ENCODE measurements around the gene PRMT2. TPM values are rescaled to one million over a fixed set of nuclear protein-coding genes. Genes with fewer than 3 reads are reported as not detected.
A peak's percentile ranks its signal among the peaks of the same experiment; 100 is the strongest.

PRMT2 gene
- total RNA-seq (131 and 152 TPM in 2 replicates), polyA plus RNA-seq (118 and 169 TPM in 2 replicates), polyA minus RNA-seq (ENCODE audit: low replicate concordance) (67.1 and 107 TPM in 2 replicates)
- 122 and 127 TPM in 2 replicates for polyA plus RNA-seq (2012)

DNA sequence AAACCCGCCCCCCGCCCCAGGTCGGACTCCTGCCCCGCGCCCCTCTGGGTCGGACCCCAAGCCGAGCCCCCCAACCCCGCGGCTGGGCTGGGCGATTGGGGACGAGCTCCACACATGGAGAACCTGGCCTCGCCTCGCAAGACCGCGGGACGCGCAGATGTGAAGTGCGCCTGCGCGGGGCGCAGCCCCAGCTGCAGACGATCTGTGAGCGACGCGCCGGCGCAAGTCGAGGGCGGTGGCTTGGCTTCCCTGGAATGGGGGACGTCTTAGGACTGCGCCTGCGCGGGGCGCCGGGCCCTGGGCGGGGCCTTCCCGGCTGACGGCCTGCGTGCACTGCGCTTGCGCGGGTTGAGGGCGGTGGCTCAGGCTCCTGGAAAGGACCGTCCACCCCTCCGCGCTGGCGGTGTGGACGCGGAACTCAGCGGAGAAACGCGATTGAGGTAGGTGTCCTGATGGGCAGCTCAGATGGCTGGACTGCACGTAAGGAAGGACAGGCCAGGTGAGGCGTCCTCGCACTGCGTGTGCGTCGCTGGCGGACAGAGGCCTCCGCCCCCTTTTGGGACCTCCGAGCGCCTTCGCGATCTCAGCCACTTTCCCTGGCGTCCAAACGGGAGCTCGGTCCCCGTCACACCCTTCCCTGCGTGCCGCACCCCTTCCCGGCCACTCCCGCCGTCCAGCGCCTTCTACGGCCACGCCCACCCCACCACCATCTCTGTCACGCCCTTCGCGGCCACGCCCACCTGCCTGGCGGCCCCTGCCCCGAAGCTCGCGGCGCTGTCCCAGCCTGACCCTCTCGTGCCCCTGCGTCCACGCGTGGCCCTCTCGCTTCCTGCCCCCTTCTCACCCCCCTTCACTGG lies at the start of gene PRMT2:
PRMT2 (plus strand) TSS at position 351 of the 857 bp plus-strand sequence. CDS start 1,278 bp downstream, outside the sequence.
- Histone ChIP-seq H3K4me2 (ENCODE audit: extremely low read depth, insufficient read depth, low read length) (peak within 1 kb of the TSS; percentile 85), H3K9ac (ENCODE audit: insufficient read depth, low read length) (peak within 1 kb of the TSS; percentile 99), H3K27me3 (ENCODE audit: control insufficient read depth, insufficient read depth, low read length) (no peaks in the 10 kb centered on the region), H4K20me1 (ENCODE audit: control insufficient read depth, extremely low read depth, insufficient read depth, low read length) (peaks cover 4% of the 10 kb centered on the region), H3K4me3 (replicated peaks in 1 of 4; ENCODE audit: control extremely low read depth in 1 of 4, insufficient read depth in 1 of 4, low read depth in 3 of 4, low read length in 4 of 4) (peak within 1 kb of the TSS; percentile 92 to 100 (median 94)), H3K79me2 (ENCODE audit: control insufficient read depth, insufficient read depth, low read length) (peaks cover 43% of the 10 kb centered on the region), H3K36me3 (ENCODE audit: control insufficient read depth, insufficient read depth, low read length) (no peaks in the 10 kb centered on the region), H3K27ac (ENCODE audit: insufficient read depth, low read length) (peak within 1 kb of the TSS; percentile 99), H3K9me3 (ENCODE audit: control insufficient read depth, insufficient read depth, low read depth, low read length) (no peaks in the 10 kb centered on the region), H3K4me1 (ENCODE audit: control insufficient read depth, extremely low read depth, insufficient read depth, low read length) (peaks cover 4% of the 10 kb centered on the region), H2AFZ (ENCODE audit: low read length) (peak within 1 kb of the TSS; percentile 98)
- TF ChIP-seq, protein P1, sequence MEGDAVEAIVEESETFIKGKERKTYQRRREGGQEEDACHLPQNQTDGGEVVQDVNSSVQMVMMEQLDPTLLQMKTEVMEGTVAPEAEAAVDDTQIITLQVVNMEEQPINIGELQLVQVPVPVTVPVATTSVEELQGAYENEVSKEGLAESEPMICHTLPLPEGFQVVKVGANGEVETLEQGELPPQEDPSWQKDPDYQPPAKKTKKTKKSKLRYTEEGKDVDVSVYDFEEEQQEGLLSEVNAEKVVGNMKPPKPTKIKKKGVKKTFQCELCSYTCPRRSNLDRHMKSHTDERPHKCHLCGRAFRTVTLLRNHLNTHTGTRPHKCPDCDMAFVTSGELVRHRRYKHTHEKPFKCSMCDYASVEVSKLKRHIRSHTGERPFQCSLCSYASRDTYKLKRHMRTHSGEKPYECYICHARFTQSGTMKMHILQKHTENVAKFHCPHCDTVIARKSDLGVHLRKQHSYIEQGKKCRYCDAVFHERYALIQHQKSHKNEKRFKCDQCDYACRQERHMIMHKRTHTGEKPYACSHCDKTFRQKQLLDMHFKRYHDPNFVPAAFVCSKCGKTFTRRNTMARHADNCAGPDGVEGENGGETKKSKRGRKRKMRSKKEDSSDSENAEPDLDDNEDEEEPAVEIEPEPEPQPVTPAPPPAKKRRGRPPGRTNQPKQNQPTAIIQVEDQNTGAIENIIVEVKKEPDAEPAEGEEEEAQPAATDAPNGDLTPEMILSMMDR (conservative IDR thresholded peaks at IDR 0.05 in 1 of 2, IDR thresholded peaks at IDR 0.05 in 1 of 2; ENCODE audit: low read depth in 1 of 2, low read length in 2 of 2): no peak
- no peak for TF ChIP-seq EZH2 (IDR thresholded peaks at IDR 0.05; ENCODE audit: low read length, missing control alignments)
- peak; percentile 92 to 98 for DNase-seq (ENCODE audit: low read depth in 2 of 2)

DNA sequence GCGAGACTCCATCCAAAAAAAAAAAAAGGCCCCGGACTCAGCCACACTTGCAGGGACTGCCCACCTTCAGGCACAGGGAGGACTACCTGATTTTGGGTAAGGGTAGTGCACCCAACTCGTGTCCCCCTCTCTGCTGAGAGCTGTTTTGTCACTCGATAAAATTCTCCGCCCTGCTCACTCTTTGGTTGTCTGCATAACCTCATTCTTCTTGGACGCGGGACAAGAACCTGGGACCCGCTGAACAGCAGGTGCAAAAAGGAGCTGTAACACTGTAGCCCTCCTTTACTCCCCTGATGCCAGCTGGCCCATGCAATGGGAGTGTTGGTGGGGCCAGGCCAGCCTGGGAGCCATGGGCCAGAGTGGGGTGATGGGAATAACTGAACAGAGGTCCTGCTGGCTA lies 41.2 kb upstream of the PRMT2 start:
- DNase-seq (ENCODE audit: low read depth in 2 of 2): no peak
- no peaks in the 10 kb centered on the region for H3K79me2 ChIP-seq (ENCODE audit: control insufficient read depth, insufficient read depth, low read length)
- H3K4me3 ChIP-seq (replicated peaks in 1 of 4; ENCODE audit: control extremely low read depth in 1 of 4, insufficient read depth in 1 of 4, low read depth in 3 of 4, low read length in 4 of 4): no peak overlapping the region
- H3K27me3 ChIP-seq (ENCODE audit: control insufficient read depth, insufficient read depth, low read length): no peaks in the 10 kb centered on the region
- H3K4me1 ChIP-seq (ENCODE audit: control insufficient read depth, extremely low read depth, insufficient read depth, low read length): peaks cover 2% of the 10 kb centered on the region
- H4K20me1 ChIP-seq (ENCODE audit: control insufficient read depth, extremely low read depth, insufficient read depth, low read length): no peaks in the 10 kb centered on the region
- H3K27ac ChIP-seq (ENCODE audit: insufficient read depth, low read length): no peak overlapping the region
- no peak overlapping the region for H2AFZ ChIP-seq (ENCODE audit: low read length)
- no peaks in the 10 kb centered on the region for H3K36me3 ChIP-seq (ENCODE audit: control insufficient read depth, insufficient read depth, low read length)
- no peak overlapping the region for H3K9ac ChIP-seq (ENCODE audit: insufficient read depth, low read length)
- H3K9me3 ChIP-seq (ENCODE audit: control insufficient read depth, insufficient read depth, low read depth, low read length): no peaks in the 10 kb centered on the region
- TF ChIP-seq EZH2 (IDR thresholded peaks at IDR 0.05; ENCODE audit: low read length, missing control alignments): no peak
- TF ChIP-seq, protein P1 (conservative IDR thresholded peaks at IDR 0.05 in 1 of 2, IDR thresholded peaks at IDR 0.05 in 1 of 2; ENCODE audit: low read depth in 1 of 2, low read length in 2 of 2): no peak
- no peak overlapping the region for H3K4me2 ChIP-seq (ENCODE audit: extremely low read depth, insufficient read depth, low read length)

DNA sequence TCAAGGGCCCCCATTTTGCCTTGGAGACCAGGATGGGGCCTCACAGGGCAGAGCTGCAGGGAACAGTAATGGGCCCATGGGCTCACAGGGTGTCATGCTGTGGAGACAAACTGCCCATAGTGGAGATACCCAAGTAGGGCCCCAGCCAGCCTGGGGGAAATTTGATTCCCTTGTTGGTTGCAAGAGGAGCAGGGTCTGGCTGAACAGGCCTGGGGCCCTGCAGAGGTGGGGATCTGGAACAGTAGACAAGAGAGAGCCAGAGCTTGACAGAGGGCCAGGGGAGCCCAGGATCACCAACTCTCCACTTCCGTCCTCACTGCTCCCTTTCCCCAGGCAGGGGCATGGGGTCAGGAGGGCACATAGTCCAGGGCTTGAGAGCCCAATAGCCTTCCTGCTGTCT lies 39.3 kb upstream of the PRMT2 start:
- no peak for DNase-seq (ENCODE audit: low read depth in 2 of 2)
- Histone ChIP-seq H3K9me3 (ENCODE audit: control insufficient read depth, insufficient read depth, low read depth, low read length) (no peaks in the 10 kb centered on the region), H3K27me3 (ENCODE audit: control insufficient read depth, insufficient read depth, low read length) (no peaks in the 10 kb centered on the region), H3K9ac (ENCODE audit: insufficient read depth, low read length) (no peak overlapping the region), H3K4me2 (ENCODE audit: extremely low read depth, insufficient read depth, low read length) (no peak overlapping the region), H3K36me3 (ENCODE audit: control insufficient read depth, insufficient read depth, low read length) (no peaks in the 10 kb centered on the region), H3K4me1 (ENCODE audit: control insufficient read depth, extremely low read depth, insufficient read depth, low read length) (peaks cover 2% of the 10 kb centered on the region), H4K20me1 (ENCODE audit: control insufficient read depth, extremely low read depth, insufficient read depth, low read length) (no peaks in the 10 kb centered on the region), H2AFZ (ENCODE audit: low read length) (no peak overlapping the region), H3K79me2 (ENCODE audit: control insufficient read depth, insufficient read depth, low read length) (no peaks in the 10 kb centered on the region), H3K27ac (ENCODE audit: insufficient read depth, low read length) (no peak overlapping the region), H3K4me3 (replicated peaks in 1 of 4; ENCODE audit: control extremely low read depth in 1 of 4, insufficient read depth in 1 of 4, low read depth in 3 of 4, low read length in 4 of 4) (no peak overlapping the region)
- TF ChIP-seq, protein P1 (conservative IDR thresholded peaks at IDR 0.05 in 1 of 2, IDR thresholded peaks at IDR 0.05 in 1 of 2; ENCODE audit: low read depth in 1 of 2, low read length in 2 of 2): no peak
- no peak for TF ChIP-seq EZH2 (IDR thresholded peaks at IDR 0.05; ENCODE audit: low read length, missing control alignments)
